Measurements from ENCODE around the gene MXRA7. TPM values are rescaled to one million over a fixed set of nuclear protein-coding genes. Genes with fewer than 3 reads are reported as not detected.
A peak's percentile ranks its signal among the peaks of the same experiment; 100 is the strongest.

Gene MXRA7
- polyA plus RNA-seq, 4 donors = 87.3 to 119 (median 105) TPM

- no peak for DNase-seq (ENCODE audit: low read depth in 4 of 4, low spot score in 2 of 4)
These were observed 29.3 kb downstream of the MXRA7 start for GRCh38 chr17:76681222-76682137.

- no peak for DNase-seq (ENCODE audit: low read depth in 4 of 4, low spot score in 2 of 4)
These were observed 31.5 kb downstream of the MXRA7 start for GRCh38 chr17:76679239-76679638.

GRCh38 chr17:76678330-76678729 is 32.4 kb downstream of the MXRA7 start:
- DNase-seq (ENCODE audit: low read depth in 4 of 4, low spot score in 2 of 4) = no peak

GRCh38 chr17:76677406-76677805 is 33.4 kb downstream of the MXRA7 start:
- DNase-seq (ENCODE audit: low read depth in 4 of 4, low spot score in 2 of 4) = no peak

- DNase-seq (ENCODE audit: low read depth in 4 of 4, low spot score in 2 of 4) = no peak
These were observed 34.1 kb downstream of the MXRA7 start for GRCh38 chr17:76676629-76677028.

GRCh38 chr17:76675648-76676047 is 35.1 kb downstream of the MXRA7 start:
- DNase-seq (ENCODE audit: low read depth in 4 of 4, low spot score in 2 of 4) = no peak

- no peak for DNase-seq (ENCODE audit: low read depth in 4 of 4, low spot score in 2 of 4)
These were observed 36.2 kb downstream of the MXRA7 start for GRCh38 chr17:76674600-76674999.

- no peak for DNase-seq (ENCODE audit: low read depth in 4 of 4, low spot score in 2 of 4)
These were observed 37.0 kb downstream of the MXRA7 start for GRCh38 chr17:76673729-76674128.

GRCh38 chr17:76672892-76673291 is 37.9 kb downstream of the MXRA7 start:
- DNase-seq (ENCODE audit: low read depth in 4 of 4, low spot score in 2 of 4) = no peak

GRCh38 chr17:76672270-76672851 is 38.4 kb downstream of the MXRA7 start:
- DNase-seq (ENCODE audit: low read depth in 4 of 4, low spot score in 2 of 4) = no peak

- no peak for DNase-seq (ENCODE audit: low read depth in 4 of 4, low spot score in 2 of 4)
These were observed 38.9 kb downstream of the MXRA7 start for GRCh38 chr17:76671912-76672262.

- peak; percentile 99 to 100 (median 100) for DNase-seq (ENCODE audit: low read depth in 4 of 4, low spot score in 2 of 4)
These were observed 39.4 kb downstream of the MXRA7 start for GRCh38 chr17:76671123-76671911.

- no peak for DNase-seq (ENCODE audit: low read depth in 4 of 4, low spot score in 2 of 4)
These were observed 40.0 kb downstream of the MXRA7 start for GRCh38 chr17:76670718-76671122.

GRCh38 chr17:76670020-76670717 is 40.6 kb downstream of the MXRA7 start:
- DNase-seq (ENCODE audit: low read depth in 4 of 4, low spot score in 2 of 4) = no peak

- no peak for DNase-seq (ENCODE audit: low read depth in 4 of 4, low spot score in 2 of 4)
These were observed 42.8 kb downstream of the MXRA7 start for GRCh38 chr17:76667786-76668453.

GRCh38 chr17:76667491-76667755 is 43.3 kb downstream of the MXRA7 start:
- DNase-seq (ENCODE audit: low read depth in 4 of 4, low spot score in 2 of 4) = no peak

GRCh38 chr17:76660656-76661042 is 50.1 kb downstream of the MXRA7 start:
- DNase-seq (ENCODE audit: low read depth in 4 of 4, low spot score in 2 of 4) = no peak

- DNase-seq (ENCODE audit: low read depth in 4 of 4, low spot score in 2 of 4) = no peak
These were observed 50.7 kb downstream of the MXRA7 start for GRCh38 chr17:76659928-76660655.

GRCh38 chr17:76658242-76658662 is 52.5 kb downstream of the MXRA7 start:
- DNase-seq (ENCODE audit: low read depth in 4 of 4, low spot score in 2 of 4) = no peak

Measured in left renal cortex interstitium (tissue), 4 donors.